PC-9 (cell line): ENCODE results near the gene ARMC9. TPM values are rescaled to one million over a fixed set of nuclear protein-coding genes. Genes with fewer than 3 reads are reported as not detected.

Experiments
- BruUV-seq: library from RNA; stranded (reverse); fragments of 400-500 nt; replicated peaks from 2 replicates; lab custom pipeline; 2021; lab: Mats Ljungman, UMichigan
- CTCF ChIA-PET: fragments of 300-600 bp; sonication (Branson Sonifier 250); formaldehyde crosslinking; loops from one replicate; lab custom pipeline; 2022; ENCODE audit warnings: antibody characterized with exemption; lab: Charles Lee
- POLR2A ChIA-PET: fragments of 300-600 bp; sonication (Branson Sonifier 250); formaldehyde crosslinking; loops from one replicate; lab custom pipeline; 2022; ENCODE audit warnings: antibody characterized with exemption; ENCODE audit not compliant: unreplicated experiment; lab: Charles Lee
- DNase-seq, 2 experiments: peaks; one replicate each; pipeline versions ENCODE4 v3.0.0 to v3.0.0-alpha.2; 2015 to 2022; ENCODE audit warnings: mixed read lengths in 1 of 2
- H2AFZ ChIP-seq: fragments of 200-600 bp; sonication (generic); 2 replicates; pipeline ENCODE4 v1.8.1; 2017; ENCODE audit warnings: antibody characterized with exemption
- H3F3A ChIP-seq: fragments of 200-600 bp; sonication (generic); 2 replicates; pipeline ENCODE4 v1.8.1; 2017; ENCODE audit warnings: antibody characterized with exemption, mild to moderate bottlenecking, low read depth; ENCODE audit not compliant: insufficient read depth
- H3K27ac ChIP-seq: fragments of 200-600 bp; sonication (generic); 2 replicates; pipeline ENCODE4 v1.6.1; 2016; ENCODE audit warnings: mixed run types
- H3K27me3 ChIP-seq: fragments of 200-600 bp; sonication (generic); 2 replicates; pipeline ENCODE4 v1.6.1; 2016; ENCODE audit warnings: low read depth, mixed run types; ENCODE audit not compliant: insufficient read depth
- H3K36me3 ChIP-seq: fragments of 200-600 bp; sonication (generic); 2 replicates; pipeline ENCODE4 v1.6.1; 2016; ENCODE audit warnings: low read depth, mixed run types
- H3K4me1 ChIP-seq: fragments of 200-600 bp; sonication (generic); replicated peaks from 2 replicates; pipeline ENCODE4 v1.6.1; 2016; ENCODE audit warnings: mixed run types; ENCODE audit not compliant: insufficient read depth
- H3K4me2 ChIP-seq: fragments of 200-600 bp; sonication (generic); 2 replicates; pipeline ENCODE4 v1.6.1; 2017; ENCODE audit warnings: mixed run types
- H3K4me3 ChIP-seq: fragments of 200-600 bp; sonication (generic); 2 replicates; pipeline ENCODE4 v1.6.1; 2016; ENCODE audit warnings: mixed run types
- H3K79me2 ChIP-seq: fragments of 200-600 bp; sonication (generic); 2 replicates; pipeline ENCODE4 v1.6.1; 2017; ENCODE audit warnings: low read depth, mixed run types
- H3K9me2 ChIP-seq: fragments of 200-600 bp; sonication (generic); 2 replicates; pipeline ENCODE4 v1.8.1; 2017; ENCODE audit warnings: mild to moderate bottlenecking; ENCODE audit not compliant: insufficient read depth
- H3K9me3 ChIP-seq: fragments of 200-600 bp; sonication (generic); 2 replicates; pipeline ENCODE4 v1.8.1; 2016; ENCODE audit warnings: low read depth; ENCODE audit not compliant: insufficient read depth
- H4K20me1 ChIP-seq: fragments of 200-600 bp; sonication (generic); 2 replicates; pipeline ENCODE4 v1.8.1; 2017; ENCODE audit not compliant: insufficient read depth
- CTCF ChIP-seq: fragments of 200-600 bp; sonication (generic); conservative IDR thresholded peaks from 2 replicates; pipeline ENCODE4 v1.6.1; 2017; ENCODE audit warnings: mixed run types, antibody characterized with exemption, mild to moderate bottlenecking, moderate library complexity
- EZH2 ChIP-seq: fragments of 200-600 bp; sonication (generic); IDR thresholded peaks from 2 replicates; pipeline ENCODE4 v1.8.0; 2017; ENCODE audit warnings: antibody characterized with exemption, low read depth
- intact Hi-C: fragments of 100-400 bp; cut with micrococcal nuclease; formaldehyde crosslinking; loops from one replicate; pipeline ENCODE4 v1.10.0; 2022; ENCODE audit not compliant: unreplicated experiment
- total RNA-seq: library from RNA; stranded (reverse); gene quantifications from 2 replicates; pipeline ENCODE4 v1.2.3, GENCODE V29; 2021

The ARMC9 gene
- total RNA-seq, 1 experiment from 2014 or later: 23.4 TPM

- TF ChIP-seq EZH2: no peak
- no peak for TF ChIP-seq CTCF
- intact Hi-C loops: no loop called here
- Histone ChIP-seq H3K4me1 (no peaks in the 10 kb centered on the region), H3K79me2 (no peaks in the 10 kb centered on the region), H2AFZ (no peak overlapping the region), H3K27me3 (no peaks in the 10 kb centered on the region), H3K36me3 (no peaks in the 10 kb centered on the region), H3F3A (no peaks in the 10 kb centered on the region), H3K4me3 (no peak overlapping the region), H3K27ac (no peak overlapping the region), H4K20me1 (no peaks in the 10 kb centered on the region), H3K9me3 (no peaks in the 10 kb centered on the region), H3K9me2 (0 out of 2 replicates have a peak, but pooled peaks cover 5% of the 10 kb centered on the region), H3K4me2 (no peak overlapping the region)
- BruUV-seq: no TSS peak
- POLR2A ChIA-PET: no interaction called here
- CTCF ChIA-PET: no interaction called here
- no peak for DNase-seq
These were observed 133.1 kb downstream of the ARMC9 start for GRCh38 chr2:231331533-231331932.

- Histone ChIP-seq H3K36me3 (no peaks in the 10 kb centered on the region), H3F3A (no peaks in the 10 kb centered on the region), H3K9me2 (0 out of 2 replicates have a peak, but pooled peaks cover 5% of the 10 kb centered on the region), H3K4me1 (no peaks in the 10 kb centered on the region), H3K79me2 (no peaks in the 10 kb centered on the region), H2AFZ (no peak overlapping the region), H3K4me2 (no peak overlapping the region), H3K27me3 (no peaks in the 10 kb centered on the region), H4K20me1 (no peaks in the 10 kb centered on the region), H3K9me3 (no peaks in the 10 kb centered on the region), H3K27ac (no peak overlapping the region), H3K4me3 (no peak overlapping the region)
- intact Hi-C loops: no loop called here
- ChIA-PET CTCF (interaction anchor here (0.6 kb wide), 1 partner anchor 9 kb away, joined by 7 read pairs; no protein-coding TSS in a partner anchor), POLR2A (no interaction called here)
- no TSS peak for BruUV-seq
- TF ChIP-seq CTCF (no peak), EZH2 (no peak)
- DNase-seq: no peak
These were observed 134.0 kb downstream of the ARMC9 start for GRCh38 chr2:231332388-231332787.

- no peak for TF ChIP-seq CTCF
- no peak for TF ChIP-seq EZH2
- H3K27ac ChIP-seq: no peak overlapping the region
- CTCF ChIA-PET: interaction anchor here (0.6 kb wide), 1 partner anchor 10 kb away, joined by 7 read pairs; no protein-coding TSS in a partner anchor
- no peaks in the 10 kb centered on the region for H3K27me3 ChIP-seq
- BruUV-seq: no TSS peak
- no peak overlapping the region for H3K4me3 ChIP-seq
- H3K9me3 ChIP-seq: no peaks in the 10 kb centered on the region
- no peaks in the 10 kb centered on the region for H3K79me2 ChIP-seq
- H3K36me3 ChIP-seq: no peaks in the 10 kb centered on the region
- intact Hi-C loops: no loop called here
- H2AFZ ChIP-seq: no peak overlapping the region
- no peaks in the 10 kb centered on the region for H3F3A ChIP-seq
- POLR2A ChIA-PET: no interaction called here
- H4K20me1 ChIP-seq: no peaks in the 10 kb centered on the region
- H3K4me1 ChIP-seq: no peaks in the 10 kb centered on the region
- DNase-seq: no peak
- H3K4me2 ChIP-seq: no peak overlapping the region
- 0 out of 2 replicates have a peak, but pooled peaks cover 5% of the 10 kb centered on the region for H3K9me2 ChIP-seq
These were observed 134.6 kb downstream of the ARMC9 start for GRCh38 chr2:231332872-231333500.
